Measurements from ENCODE around the gene TRUB2. TPM values are rescaled to one million over a fixed set of nuclear protein-coding genes. Genes with fewer than 3 reads are reported as not detected.

The TRUB2 gene
- total RNA-seq, 1 donor from 2014 or later: 19.6 TPM

GRCh38 chr9:128275198-128276007, 46.8 kb downstream of the TRUB2 start, which contains the start of gene GOLGA2:
GOLGA2 (minus strand) TSS chr9:128276007; CDS start chr9:128275976, 31 bp downstream.
- DNase-seq (ENCODE audit: low spot score in 2 of 2) (no peak), FAIRE-seq (no peak)

GRCh38 chr9:128274245-128274644, 48.0 kb downstream of the TRUB2 start:
- FAIRE-seq (no peak), DNase-seq (ENCODE audit: low spot score in 2 of 2) (no peak)

- DNase-seq (ENCODE audit: low spot score in 2 of 2): no peak
- FAIRE-seq: no peak
These were observed 50.7 kb downstream of the TRUB2 start for GRCh38 chr9:128271512-128271911.

GRCh38 chr9:128271112-128271511, 51.1 kb downstream of the TRUB2 start:
- DNase-seq (ENCODE audit: low spot score in 2 of 2) (no peak), FAIRE-seq (no peak)

GRCh38 chr9:128266868-128267590, 55.2 kb downstream of the TRUB2 start:
- DNase-seq (ENCODE audit: low spot score in 2 of 2) (no peak), FAIRE-seq (no peak)

GRCh38 chr9:128265348-128265847, 56.8 kb downstream of the TRUB2 start:
- FAIRE-seq (no peak), DNase-seq (ENCODE audit: low spot score in 2 of 2) (no peak)

- DNase-seq (ENCODE audit: low spot score in 2 of 2) (no peak), FAIRE-seq (no peak)
These were observed 59.6 kb downstream of the TRUB2 start for GRCh38 chr9:128262687-128263086.

GRCh38 chr9:128260340-128260739, 61.9 kb downstream of the TRUB2 start:
- no peak for DNase-seq (ENCODE audit: low spot score in 2 of 2)
- no peak for FAIRE-seq

- DNase-seq (ENCODE audit: low spot score in 2 of 2): no peak
- no peak for FAIRE-seq
These were observed 63.1 kb downstream of the TRUB2 start for GRCh38 chr9:128259156-128259555.

- no peak for DNase-seq (ENCODE audit: low spot score in 2 of 2)
- FAIRE-seq: no peak
These were observed 63.9 kb downstream of the TRUB2 start for GRCh38 chr9:128258326-128258725.

GRCh38 chr9:128257907-128258306, 64.3 kb downstream of the TRUB2 start:
- FAIRE-seq (no peak), DNase-seq (ENCODE audit: low spot score in 2 of 2) (no peak)

GRCh38 chr9:128257086-128257825, 65.0 kb downstream of the TRUB2 start:
- no peak for FAIRE-seq
- no peak for DNase-seq (ENCODE audit: low spot score in 2 of 2)

Other genes starting within 250 kb of the TRUB2 start
- 58.3 TPM for gene PTGES2, start 194.7 kb downstream of the TRUB2 start, total RNA-seq
- not detected for gene LCN2, start 173.0 kb downstream of the TRUB2 start, total RNA-seq
- gene BBLN, start 162.2 kb downstream of the TRUB2 start, total RNA-seq: 55.4 TPM
- gene CIZ1, start 130.9 kb downstream of the TRUB2 start, total RNA-seq: 15.9 TPM
- gene DNM1, start 119.1 kb downstream of the TRUB2 start, total RNA-seq: 73.8 TPM
- gene GOLGA2, start 46.4 kb downstream of the TRUB2 start, total RNA-seq: 40.4 TPM
- gene SWI5, start 46.2 kb downstream of the TRUB2 start, total RNA-seq: 3.7 TPM
- 16.3 TPM for gene COQ4, start 392 bp upstream of the TRUB2 start, total RNA-seq
- 22.4 TPM for gene SLC27A4, start 18.1 kb upstream of the TRUB2 start, total RNA-seq
- gene URM1, start 48.9 kb upstream of the TRUB2 start, total RNA-seq: 17.9 TPM
- 10.2 TPM for gene CERCAM, start 98.4 kb upstream of the TRUB2 start, total RNA-seq
- gene ODF2, start 133.6 kb upstream of the TRUB2 start, total RNA-seq: 17.1 TPM
- gene GLE1, start 182.3 kb upstream of the TRUB2 start, total RNA-seq: 21.6 TPM
- 810 TPM for gene SPTAN1, start 230.1 kb upstream of the TRUB2 start, total RNA-seq

Data from frontal cortex (tissue), 4 donors.